ENCODE results near the gene CLSTN2.

DNA sequence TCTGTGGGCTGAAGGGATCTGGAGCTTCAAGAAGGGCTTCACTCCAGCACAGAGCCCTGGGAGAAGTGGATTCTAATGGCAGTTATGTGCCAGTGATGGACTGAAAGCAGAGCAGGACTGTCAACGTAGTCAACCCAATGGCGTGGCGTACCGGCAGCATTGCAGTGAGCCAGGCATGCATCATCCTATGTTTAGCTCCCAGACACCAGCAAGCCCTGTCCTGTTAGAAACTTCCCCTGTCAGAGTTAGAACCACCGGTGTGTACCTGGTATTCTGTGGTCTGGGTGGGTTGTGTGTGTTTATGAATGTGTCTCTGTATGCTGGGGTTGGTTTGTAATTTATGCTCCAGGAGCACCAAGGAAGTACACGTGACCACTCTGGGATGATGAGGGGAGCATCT, 86.3 kb downstream of the CLSTN2 start:
- TF ChIP-seq CBX8 (IDR thresholded peaks at IDR 0.05; ENCODE audit: borderline replicate concordance, low read depth, low read length), result no peak
- TF ChIP-seq YY1 (IDR thresholded peaks at IDR 0.05; ENCODE audit: low read depth, low read length), result no peak
- no peak for TF ChIP-seq NRF1 (IDR thresholded peaks at IDR 0.05; ENCODE audit: low read depth, low read length)
- no peak for TF ChIP-seq CTCF (IDR thresholded peaks at IDR 0.05; ENCODE audit: control extremely low read depth in 1 of 3, insufficient read depth in 1 of 3, low read depth in 1 of 3, low read length in 3 of 3)
- no peak for TF ChIP-seq SIRT6 (IDR thresholded peaks at IDR 0.05; ENCODE audit: low read length)
- TF ChIP-seq, protein P1, sequence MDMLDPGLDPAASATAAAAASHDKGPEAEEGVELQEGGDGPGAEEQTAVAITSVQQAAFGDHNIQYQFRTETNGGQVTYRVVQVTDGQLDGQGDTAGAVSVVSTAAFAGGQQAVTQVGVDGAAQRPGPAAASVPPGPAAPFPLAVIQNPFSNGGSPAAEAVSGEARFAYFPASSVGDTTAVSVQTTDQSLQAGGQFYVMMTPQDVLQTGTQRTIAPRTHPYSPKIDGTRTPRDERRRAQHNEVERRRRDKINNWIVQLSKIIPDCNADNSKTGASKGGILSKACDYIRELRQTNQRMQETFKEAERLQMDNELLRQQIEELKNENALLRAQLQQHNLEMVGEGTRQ (IDR thresholded peaks at IDR 0.05; ENCODE audit: low read length), result no peak
- TF ChIP-seq TEAD4 (IDR thresholded peaks at IDR 0.05; ENCODE audit: low read depth, low read length), result no peak
- TF ChIP-seq CEBPB (IDR thresholded peaks at IDR 0.05; ENCODE audit: low read depth, low read length), result no peak
- TF ChIP-seq ASH2L (IDR thresholded peaks at IDR 0.05; ENCODE audit: low read length), result no peak
- no peak for TF ChIP-seq MAX (IDR thresholded peaks at IDR 0.05)
- TF ChIP-seq CHD2 (IDR thresholded peaks at IDR 0.05; ENCODE audit: low read length), result no peak

All from H1 (cell line).